ENCODE results near the gene KIF21A.

Gene KIF21A

DNA sequence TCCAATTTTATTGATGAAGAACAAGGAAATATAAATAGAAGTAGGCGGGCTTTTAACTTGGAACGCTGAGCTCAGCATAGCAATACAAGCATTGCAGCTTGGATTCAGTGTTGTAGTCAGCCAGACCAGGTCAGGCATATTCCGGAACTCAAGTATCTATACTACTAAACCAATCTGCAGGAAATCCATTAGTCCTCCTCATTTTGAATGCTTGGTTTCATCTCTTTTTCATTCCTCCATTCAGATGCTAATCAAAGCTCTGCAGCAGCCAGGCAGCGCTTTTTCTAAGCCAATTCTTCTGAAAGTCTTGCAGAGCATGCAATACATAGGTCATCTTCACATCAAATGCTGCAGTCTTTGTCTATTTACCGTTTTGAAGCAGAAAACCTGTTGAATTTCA is 49.0 kb downstream of the KIF21A start:
- H4K20me1 ChIP-seq (ENCODE audit: insufficient read depth, low read length), result no peaks in the 10 kb centered on the region
- no peaks in the 10 kb centered on the region for H3K9me2 ChIP-seq (replicated peaks; ENCODE audit: insufficient read depth, low read length)
- no peaks in the 10 kb centered on the region for H3K79me2 ChIP-seq (ENCODE audit: low read length)
- no peak overlapping the region for H2AFZ ChIP-seq (ENCODE audit: low read length)
- no peak overlapping the region for H3K27ac ChIP-seq (ENCODE audit: low read length)
- DNase-seq, result no peak
- no peaks in the 10 kb centered on the region for H3K4me1 ChIP-seq (ENCODE audit: low read length)
- no peaks in the 10 kb centered on the region for H3F3A ChIP-seq (ENCODE audit: insufficient read depth, low read length)
- TF ChIP-seq, protein P1, sequence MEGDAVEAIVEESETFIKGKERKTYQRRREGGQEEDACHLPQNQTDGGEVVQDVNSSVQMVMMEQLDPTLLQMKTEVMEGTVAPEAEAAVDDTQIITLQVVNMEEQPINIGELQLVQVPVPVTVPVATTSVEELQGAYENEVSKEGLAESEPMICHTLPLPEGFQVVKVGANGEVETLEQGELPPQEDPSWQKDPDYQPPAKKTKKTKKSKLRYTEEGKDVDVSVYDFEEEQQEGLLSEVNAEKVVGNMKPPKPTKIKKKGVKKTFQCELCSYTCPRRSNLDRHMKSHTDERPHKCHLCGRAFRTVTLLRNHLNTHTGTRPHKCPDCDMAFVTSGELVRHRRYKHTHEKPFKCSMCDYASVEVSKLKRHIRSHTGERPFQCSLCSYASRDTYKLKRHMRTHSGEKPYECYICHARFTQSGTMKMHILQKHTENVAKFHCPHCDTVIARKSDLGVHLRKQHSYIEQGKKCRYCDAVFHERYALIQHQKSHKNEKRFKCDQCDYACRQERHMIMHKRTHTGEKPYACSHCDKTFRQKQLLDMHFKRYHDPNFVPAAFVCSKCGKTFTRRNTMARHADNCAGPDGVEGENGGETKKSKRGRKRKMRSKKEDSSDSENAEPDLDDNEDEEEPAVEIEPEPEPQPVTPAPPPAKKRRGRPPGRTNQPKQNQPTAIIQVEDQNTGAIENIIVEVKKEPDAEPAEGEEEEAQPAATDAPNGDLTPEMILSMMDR (IDR thresholded peaks at IDR 0.05; ENCODE audit: low read length), result no peak
- no peak for TF ChIP-seq EZH2phosphoT487 (IDR thresholded peaks at IDR 0.05; ENCODE audit: low read length)
- TF ChIP-seq EZH2 (optimal IDR thresholded peaks at IDR 0.05; ENCODE audit: low read depth, low read length), result no peak
- no peak overlapping the region for H3K9ac ChIP-seq (ENCODE audit: low read length)
- no peaks in the 10 kb centered on the region for H3K27me3 ChIP-seq (replicated peaks; ENCODE audit: insufficient read depth, low read length)
- H3K4me3 ChIP-seq (ENCODE audit: low read length), result no peak overlapping the region
- no peak overlapping the region for H3K4me2 ChIP-seq (ENCODE audit: low read depth, low read length)
- H3K9me3 ChIP-seq (replicated peaks; ENCODE audit: insufficient read depth, low read length), result no peaks in the 10 kb centered on the region
- no peaks in the 10 kb centered on the region for H3K36me3 ChIP-seq (replicated peaks; ENCODE audit: insufficient read depth, low read length)

- Histone ChIP-seq H2AFZ (ENCODE audit: low read length) (no peak overlapping the region), H3K9me3 (replicated peaks; ENCODE audit: insufficient read depth, low read length) (no peaks in the 10 kb centered on the region), H3K4me3 (ENCODE audit: low read length) (no peak overlapping the region), H3F3A (ENCODE audit: insufficient read depth, low read length) (no peaks in the 10 kb centered on the region), H3K4me2 (ENCODE audit: low read depth, low read length) (no peak overlapping the region), H3K9me2 (replicated peaks; ENCODE audit: insufficient read depth, low read length) (no peaks in the 10 kb centered on the region), H4K20me1 (ENCODE audit: insufficient read depth, low read length) (no peaks in the 10 kb centered on the region), H3K27ac (ENCODE audit: low read length) (no peak overlapping the region), H3K27me3 (replicated peaks; ENCODE audit: insufficient read depth, low read length) (no peaks in the 10 kb centered on the region), H3K9ac (ENCODE audit: low read length) (no peak overlapping the region), H3K36me3 (replicated peaks; ENCODE audit: insufficient read depth, low read length) (no peaks in the 10 kb centered on the region), H3K4me1 (ENCODE audit: low read length) (no peaks in the 10 kb centered on the region), H3K79me2 (ENCODE audit: low read length) (no peaks in the 10 kb centered on the region)
- TF ChIP-seq, protein P1 (IDR thresholded peaks at IDR 0.05; ENCODE audit: low read length), result no peak
- TF ChIP-seq EZH2phosphoT487 (IDR thresholded peaks at IDR 0.05; ENCODE audit: low read length) (no peak), EZH2 (optimal IDR thresholded peaks at IDR 0.05; ENCODE audit: low read depth, low read length) (no peak)
- no peak for DNase-seq
Measured at GRCh38 chr12:39393179-39393578, 49.7 kb downstream of the KIF21A start.

GRCh38 chr12:39392154-39392925 is 50.6 kb downstream of the KIF21A start:
- H3K4me3 ChIP-seq (ENCODE audit: low read length), result no peak overlapping the region
- H2AFZ ChIP-seq (ENCODE audit: low read length), result no peak overlapping the region
- H3K9me2 ChIP-seq (replicated peaks; ENCODE audit: insufficient read depth, low read length), result no peaks in the 10 kb centered on the region
- H3K27me3 ChIP-seq (replicated peaks; ENCODE audit: insufficient read depth, low read length), result no peaks in the 10 kb centered on the region
- TF ChIP-seq, protein P1 (IDR thresholded peaks at IDR 0.05; ENCODE audit: low read length), result no peak
- no peak for TF ChIP-seq EZH2 (optimal IDR thresholded peaks at IDR 0.05; ENCODE audit: low read depth, low read length)
- TF ChIP-seq EZH2phosphoT487 (IDR thresholded peaks at IDR 0.05; ENCODE audit: low read length), result no peak
- no peak overlapping the region for H3K4me2 ChIP-seq (ENCODE audit: low read depth, low read length)
- H3F3A ChIP-seq (ENCODE audit: insufficient read depth, low read length), result no peaks in the 10 kb centered on the region
- no peaks in the 10 kb centered on the region for H3K9me3 ChIP-seq (replicated peaks; ENCODE audit: insufficient read depth, low read length)
- H4K20me1 ChIP-seq (ENCODE audit: insufficient read depth, low read length), result no peaks in the 10 kb centered on the region
- no peaks in the 10 kb centered on the region for H3K4me1 ChIP-seq (ENCODE audit: low read length)
- no peaks in the 10 kb centered on the region for H3K79me2 ChIP-seq (ENCODE audit: low read length)
- H3K9ac ChIP-seq (ENCODE audit: low read length), result no peak overlapping the region
- H3K36me3 ChIP-seq (replicated peaks; ENCODE audit: insufficient read depth, low read length), result no peaks in the 10 kb centered on the region
- DNase-seq, result no peak
- H3K27ac ChIP-seq (ENCODE audit: low read length), result no peak overlapping the region

Data from MM.1S (cell line).